ENCODE results near the gene MAB21L3.

The MAB21L3 gene

GRCh38 chr1:116075990-116076389 is 35.2 kb upstream of the MAB21L3 start:
- H3K4me3 ChIP-seq (ENCODE audit: low read depth, low read length) = no peak overlapping the region
- no peak for TF ChIP-seq CTCF (IDR thresholded peaks at IDR 0.05; ENCODE audit: borderline replicate concordance, insufficient read depth, low read depth, low read length)

GRCh38 chr1:116076831-116077230 is 34.4 kb upstream of the MAB21L3 start:
- H3K4me3 ChIP-seq (ENCODE audit: low read depth, low read length) = no peak overlapping the region
- TF ChIP-seq CTCF (IDR thresholded peaks at IDR 0.05; ENCODE audit: borderline replicate concordance, insufficient read depth, low read depth, low read length) = no peak

GRCh38 chr1:116078699-116079223 is 32.4 kb upstream of the MAB21L3 start:
- H3K4me3 ChIP-seq (ENCODE audit: low read depth, low read length) = no peak overlapping the region
- TF ChIP-seq CTCF (IDR thresholded peaks at IDR 0.05; ENCODE audit: borderline replicate concordance, insufficient read depth, low read depth, low read length) = no peak

- TF ChIP-seq CTCF (IDR thresholded peaks at IDR 0.05; ENCODE audit: borderline replicate concordance, insufficient read depth, low read depth, low read length) = no peak
Observed at GRCh38 chr1:116087628-116088027, 23.6 kb upstream of the MAB21L3 start.

GRCh38 chr1:116089870-116090269 is 21.3 kb upstream of the MAB21L3 start:
- H3K4me3 ChIP-seq (ENCODE audit: low read depth, low read length) = no peak overlapping the region
- TF ChIP-seq CTCF (IDR thresholded peaks at IDR 0.05; ENCODE audit: borderline replicate concordance, insufficient read depth, low read depth, low read length) = no peak

More at GRCh38 chr1:116087628-116088027, 23.6 kb upstream of the MAB21L3 start:
- H3K4me3 ChIP-seq (ENCODE audit: low read depth, low read length) = no peak overlapping the region

GRCh38 chr1:116091083-116091482 is 20.1 kb upstream of the MAB21L3 start:
- TF ChIP-seq CTCF (IDR thresholded peaks at IDR 0.05; ENCODE audit: borderline replicate concordance, insufficient read depth, low read depth, low read length) = no peak
- no peak overlapping the region for H3K4me3 ChIP-seq (ENCODE audit: low read depth, low read length)

GRCh38 chr1:116092752-116093489 is 18.3 kb upstream of the MAB21L3 start:
- TF ChIP-seq CTCF (IDR thresholded peaks at IDR 0.05; ENCODE audit: borderline replicate concordance, insufficient read depth, low read depth, low read length) = no peak
- H3K4me3 ChIP-seq (ENCODE audit: low read depth, low read length) = no peak overlapping the region

All from GM12875 (cell line).